HG02610 (cell line): Measurements from ENCODE around the gene CHD3.
A peak's percentile ranks its signal among the peaks of the same experiment; 100 is the strongest.
"Not testable (repeated sequence)": the region's sequence is repeated elsewhere in the genome, so short reads cannot be mapped to it uniquely, and the experiment has no call there.

ENCODE experiments used
- ATAC-seq: cut with Tn5 transposase; IDR thresholded peaks from one replicate; pipeline ENCODE4 v1.9.1; 2021; ENCODE audit warnings: mild to moderate bottlenecking, moderate library complexity; ENCODE audit not compliant: unreplicated experiment

Gene CHD3

GRCh38 chr17:7930841-7931631, 42.4 kb downstream of the CHD3 start:
- ATAC-seq = no peak

- ATAC-seq = peak; percentile 91
Measured at GRCh38 chr17:7931709-7932482, 43.3 kb downstream of the CHD3 start, which contains the start of the genes CNTROB and TRAPPC1. Gene CNTROB, plus strand, starts transcription at chr17:7932206. Its CDS starts 874 bp downstream, at chr17:7933080. Gene TRAPPC1, minus strand, starts transcription at chr17:7931946. Its CDS starts 117 bp downstream, at chr17:7931829.

DNA sequence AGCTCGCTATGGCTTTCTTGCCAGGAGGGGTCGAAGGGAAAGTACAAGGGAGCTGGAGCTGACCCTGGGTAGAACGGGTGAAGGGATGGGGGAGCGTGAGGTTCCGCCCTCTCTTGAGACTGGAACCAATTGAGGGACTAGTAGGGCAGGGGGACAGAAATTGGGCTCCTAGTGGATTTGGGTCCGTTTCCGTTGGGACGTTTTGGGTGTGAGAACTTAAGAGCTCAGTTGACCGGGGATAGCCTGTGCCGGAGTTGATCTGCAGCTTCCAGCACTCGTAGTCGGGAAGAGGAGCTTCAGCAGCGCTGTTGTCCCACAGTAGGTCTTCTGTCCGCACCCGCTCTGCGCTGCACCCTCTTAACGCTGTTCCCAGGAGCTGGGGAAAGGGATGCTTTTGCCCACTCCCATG, 43.9 kb downstream of the CHD3 start:
- no peak for ATAC-seq

GRCh38 chr17:7932949-7933348, 44.4 kb downstream of the CHD3 start:
- ATAC-seq = no peak

DNA sequence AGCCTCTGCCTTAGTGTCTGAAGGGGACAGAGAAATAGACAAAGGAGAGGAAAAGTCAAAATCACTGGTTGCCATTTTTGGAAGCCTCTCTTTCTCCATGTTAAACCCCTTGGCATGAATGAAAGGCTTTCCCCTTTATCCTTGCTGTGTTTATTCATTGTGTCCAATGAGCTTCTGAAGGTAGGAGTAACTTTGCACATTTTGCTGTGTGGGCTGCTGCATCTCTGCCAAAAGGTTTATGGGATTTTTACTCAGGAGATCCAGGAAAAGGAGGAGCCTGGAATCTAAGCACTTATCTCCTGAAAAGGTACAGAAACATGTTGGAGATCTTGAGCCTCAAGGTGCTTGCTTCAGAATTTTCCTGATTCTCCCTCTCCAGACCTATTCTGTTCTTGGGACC, 47.3 kb downstream of the CHD3 start:
- no peak for ATAC-seq

- ATAC-seq = no peak
Measured at GRCh38 chr17:7940034-7940433, 51.4 kb downstream of the CHD3 start.

GRCh38 chr17:7940743-7941142, 52.2 kb downstream of the CHD3 start:
- ATAC-seq = no peak

DNA sequence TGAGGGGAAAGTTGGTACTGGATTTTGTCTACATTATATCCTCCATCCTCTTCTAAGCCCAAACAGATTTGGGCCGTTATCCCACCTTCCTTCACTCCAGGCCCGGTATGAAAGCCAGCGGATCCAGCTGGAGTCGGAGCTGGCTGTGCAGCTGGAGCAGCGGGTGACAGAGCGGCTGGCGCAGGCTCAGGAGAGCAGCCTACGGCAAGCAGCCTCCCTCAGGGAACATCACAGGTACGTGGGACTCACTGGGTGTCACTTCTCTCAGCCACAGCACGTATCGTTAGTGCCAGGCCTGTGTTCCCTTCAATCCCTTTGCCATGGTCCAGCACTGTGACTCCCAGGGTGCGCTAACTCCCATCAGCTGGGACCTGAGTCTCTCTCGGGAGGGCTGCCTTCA, 54.7 kb downstream of the CHD3 start:
- ATAC-seq = no peak

DNA sequence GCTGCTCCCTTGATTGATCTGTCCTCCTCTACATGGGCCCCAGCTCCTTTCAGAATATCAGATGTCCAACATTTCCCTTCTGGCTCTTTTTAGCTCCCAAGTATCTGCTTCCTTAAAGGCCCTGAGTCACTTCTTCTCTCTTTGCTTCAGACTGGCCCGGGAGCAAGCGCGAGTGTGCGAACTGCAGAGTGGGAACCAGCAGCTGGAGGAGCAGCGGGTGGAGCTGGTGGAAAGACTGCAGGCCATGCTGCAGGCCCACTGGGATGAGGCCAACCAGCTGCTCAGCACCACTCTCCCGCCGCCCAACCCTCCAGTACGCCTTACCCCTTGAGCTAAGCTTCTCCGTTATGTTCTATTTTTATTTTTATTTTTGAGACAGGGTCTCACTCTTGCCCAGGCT, 55.7 kb downstream of the CHD3 start:
- no peak for ATAC-seq

DNA sequence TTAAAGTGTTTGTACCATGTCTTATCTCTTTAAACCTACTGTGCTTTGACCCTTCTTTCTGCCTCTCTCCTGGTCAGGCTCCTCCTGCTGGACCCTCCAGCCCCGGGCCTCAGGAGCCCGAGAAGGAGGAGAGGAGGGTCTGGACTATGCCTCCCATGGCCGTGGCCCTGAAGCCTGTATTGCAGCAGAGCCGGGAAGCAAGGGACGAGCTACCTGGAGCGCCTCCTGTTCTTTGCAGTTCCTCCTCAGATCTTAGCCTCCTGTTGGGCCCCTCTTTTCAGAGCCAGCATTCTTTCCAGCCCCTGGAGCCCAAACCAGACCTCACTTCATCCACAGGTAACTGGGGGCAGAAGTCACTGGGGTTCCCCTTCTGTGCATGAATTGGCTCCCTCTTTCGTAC, 57.1 kb downstream of the CHD3 start:
- no peak for ATAC-seq

DNA sequence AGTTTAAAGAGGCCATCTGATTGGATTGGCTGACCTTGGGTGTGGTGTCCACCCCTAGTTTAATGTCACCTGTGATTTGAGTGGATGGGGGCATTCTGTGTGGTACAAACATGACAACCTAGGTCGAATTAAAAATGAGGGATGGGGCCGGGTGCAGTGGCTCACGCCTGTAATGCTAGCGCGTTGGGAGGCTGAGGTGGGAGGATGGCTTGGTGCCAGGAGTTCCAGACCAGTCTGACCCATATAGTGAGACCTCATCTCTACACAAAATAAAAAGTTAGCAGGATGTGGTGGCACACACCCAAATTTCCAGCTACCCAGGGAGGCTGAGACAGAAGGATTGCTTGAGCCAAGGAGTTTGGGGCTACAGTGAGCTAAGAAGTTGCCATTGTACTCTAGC, 57.9 kb downstream of the CHD3 start:
- no peak for ATAC-seq

DNA sequence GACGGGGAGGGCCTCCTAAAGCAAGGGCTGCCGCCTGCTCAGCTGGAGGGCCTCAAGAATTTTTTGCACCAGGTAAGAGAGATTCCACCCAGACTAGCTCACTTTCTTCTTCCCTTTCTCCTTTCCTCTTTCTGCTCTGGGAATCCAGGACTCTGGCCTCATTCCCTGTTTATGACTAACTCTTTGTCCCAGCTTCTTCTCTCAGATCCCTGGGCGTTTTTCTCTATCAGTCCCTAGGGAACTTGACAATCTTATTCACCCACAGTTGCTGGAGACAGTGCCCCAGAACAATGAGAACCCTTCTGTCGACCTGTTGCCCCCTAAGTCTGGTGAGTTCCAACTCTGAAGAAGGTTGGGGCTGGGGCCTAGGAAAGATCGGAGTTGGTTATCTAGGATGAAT, 59.1 kb downstream of the CHD3 start:
- no peak for ATAC-seq

DNA sequence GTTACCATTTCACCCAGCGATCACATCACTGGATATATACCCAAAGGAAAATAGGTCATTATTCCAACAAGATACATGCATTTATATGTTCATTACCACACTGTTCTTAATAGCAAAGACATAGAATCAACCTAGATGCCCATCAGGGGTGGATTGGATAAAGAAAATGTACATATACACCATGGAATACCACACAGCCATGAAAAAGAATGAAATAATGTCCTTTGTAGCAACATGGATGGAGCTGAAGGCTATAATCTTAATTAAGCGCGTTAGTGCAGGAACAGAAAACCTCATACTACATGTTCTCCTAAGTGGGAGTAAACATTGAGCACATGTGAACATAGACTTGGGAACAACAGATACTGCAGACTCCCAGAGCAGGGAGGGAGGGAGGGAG, 62.0 kb downstream of the CHD3 start:
- ATAC-seq = no peak

DNA sequence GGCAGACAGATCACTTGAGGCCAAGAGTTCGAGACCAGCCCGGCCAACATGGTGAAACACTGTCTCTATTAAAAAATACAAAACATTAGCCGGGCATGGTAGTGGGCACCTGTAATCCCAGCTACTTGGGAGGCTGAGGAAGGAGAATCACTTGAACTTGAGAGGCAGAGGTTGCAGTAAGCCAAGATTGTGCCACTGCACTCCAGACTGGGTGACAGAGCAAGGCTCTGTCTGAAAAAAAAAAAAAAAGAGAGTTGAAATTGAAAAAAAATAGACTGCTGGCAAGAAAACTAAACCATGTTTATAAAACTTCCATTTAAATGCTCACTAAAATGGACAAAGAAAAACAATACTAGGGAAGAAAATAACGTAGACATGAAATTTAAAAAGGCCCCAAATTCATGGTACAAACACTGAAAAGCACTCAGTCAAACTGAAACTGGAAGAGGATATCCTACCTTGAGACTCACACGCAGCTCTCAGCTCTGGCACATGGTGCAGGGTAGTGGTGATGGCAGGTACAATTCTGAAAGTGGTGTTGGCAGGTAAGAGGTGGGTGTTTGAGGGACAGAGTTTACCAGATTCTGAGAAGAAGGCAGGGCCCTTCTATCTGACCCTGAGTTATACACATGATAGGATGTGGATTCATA, 62.7 kb downstream of the CHD3 start:
- ATAC-seq = peak; percentile 70

GRCh38 chr17:7953266-7953665, 64.7 kb downstream of the CHD3 start:
- not testable (repeated sequence) for ATAC-seq

GRCh38 chr17:7955414-7956227, 67.0 kb downstream of the CHD3 start:
- ATAC-seq = no peak

DNA sequence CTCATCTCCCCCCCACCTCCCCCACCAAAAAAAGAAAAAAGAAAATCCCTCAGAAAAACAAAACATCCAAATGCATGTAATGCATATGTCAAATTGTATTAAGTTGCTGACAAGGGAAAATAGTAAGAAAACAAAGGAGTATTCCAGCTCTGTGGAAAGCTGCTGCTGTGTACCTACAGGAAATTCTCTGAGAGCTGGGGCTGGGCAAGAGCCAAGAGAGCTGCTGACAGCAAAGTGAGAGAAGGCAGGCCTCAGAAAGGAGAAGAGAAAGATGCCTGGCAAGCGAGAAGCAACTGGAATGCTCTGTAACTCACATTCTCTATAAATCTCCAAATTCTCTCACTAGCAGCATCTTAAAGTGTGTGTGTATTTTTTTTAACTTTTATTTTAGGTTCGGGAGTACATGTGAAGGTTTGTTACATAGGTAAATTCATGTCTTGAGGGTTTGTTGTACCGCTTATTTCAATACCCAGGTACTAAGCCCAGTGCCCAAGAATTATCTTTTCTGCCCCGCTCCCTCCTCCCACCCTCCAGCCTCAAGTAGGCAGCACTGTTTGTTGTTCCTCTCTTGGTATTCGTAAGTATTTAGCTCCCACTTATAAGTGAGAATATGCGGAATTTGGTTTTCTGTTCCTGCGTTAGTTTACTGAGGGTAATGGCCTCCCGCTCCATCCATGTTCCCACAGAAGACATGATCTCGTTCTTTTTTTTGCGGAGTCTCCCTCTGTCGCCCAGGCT, 67.8 kb downstream of the CHD3 start:
- no peak for ATAC-seq

- ATAC-seq = no peak
Measured at GRCh38 chr17:7959503-7960253, 71.1 kb downstream of the CHD3 start.

GRCh38 chr17:7961421-7961820, 72.8 kb downstream of the CHD3 start:
- ATAC-seq = no peak
